Muscle layer of duodenum (tissue), 2 donors: ENCODE data around the gene RIT2.

Experiments
- H3K27ac ChIP-seq: one replicate; pipeline ENCODE4 v1.7.0; 2013; ENCODE audit warnings: mild to moderate bottlenecking, low read length
- H3K27me3 ChIP-seq: one replicate; pipeline ENCODE4 v1.7.0; 2013; ENCODE audit warnings: low read depth, mild to moderate bottlenecking, control low read depth, low read length
- H3K36me3 ChIP-seq, 2 donors: one replicate each; pipeline ENCODE4 v1.7.0; 2013; ENCODE audit warnings: low read length in 2 of 2, control low read depth in 1 of 2, mild to moderate bottlenecking in 1 of 2; ENCODE audit not compliant: insufficient read depth in 2 of 2, control insufficient read depth in 1 of 2
- H3K4me1 ChIP-seq, 2 donors: one replicate each; pipeline ENCODE4 v1.7.0; 2013; ENCODE audit warnings: low read length in 2 of 2, mild to moderate bottlenecking in 2 of 2, control low read depth in 1 of 2, moderate library complexity in 1 of 2; ENCODE audit not compliant: insufficient read depth in 2 of 2, control insufficient read depth in 1 of 2
- H3K4me3 ChIP-seq, 2 donors: one replicate each; pipeline ENCODE4 v1.7.0; 2013; ENCODE audit warnings: low read length in 2 of 2, low read depth in 1 of 2, mild to moderate bottlenecking in 1 of 2
- H3K9me3 ChIP-seq, 2 donors: one replicate each; pipeline ENCODE4 v1.7.0; 2013; ENCODE audit warnings: low read length in 2 of 2, control low read depth in 1 of 2, mild to moderate bottlenecking in 1 of 2; ENCODE audit not compliant: control insufficient read depth in 1 of 2
- donor health status: healthy.

The RIT2 gene

GRCh38 chr18:43115076-43115921 is at the start of gene RIT2:
TSS of gene RIT2 (minus strand) at chr18:43115685.
- H3K4me1 ChIP-seq, result no peaks in the 10 kb centered on the region
- H3K4me3 ChIP-seq, result no peak within 1 kb of the TSS
- no peaks in the 10 kb centered on the region for H3K27me3 ChIP-seq
- no peaks in the 10 kb centered on the region for H3K9me3 ChIP-seq
- H3K27ac ChIP-seq, result no peak within 1 kb of the TSS
- H3K36me3 ChIP-seq, result no peaks in the 10 kb centered on the region

- H3K36me3 ChIP-seq, result no peaks in the 10 kb centered on the region
- no peak overlapping the region for H3K27ac ChIP-seq
- no peak overlapping the region for H3K4me3 ChIP-seq
- H3K9me3 ChIP-seq, result peaks cover 0 to 2% of the 10 kb centered on the region in 2 donors
- H3K4me1 ChIP-seq, result no peaks in the 10 kb centered on the region
- H3K27me3 ChIP-seq, result no peaks in the 10 kb centered on the region
Measured at GRCh38 chr18:43161528-43161927, 46.0 kb upstream of the RIT2 start.

DNA sequence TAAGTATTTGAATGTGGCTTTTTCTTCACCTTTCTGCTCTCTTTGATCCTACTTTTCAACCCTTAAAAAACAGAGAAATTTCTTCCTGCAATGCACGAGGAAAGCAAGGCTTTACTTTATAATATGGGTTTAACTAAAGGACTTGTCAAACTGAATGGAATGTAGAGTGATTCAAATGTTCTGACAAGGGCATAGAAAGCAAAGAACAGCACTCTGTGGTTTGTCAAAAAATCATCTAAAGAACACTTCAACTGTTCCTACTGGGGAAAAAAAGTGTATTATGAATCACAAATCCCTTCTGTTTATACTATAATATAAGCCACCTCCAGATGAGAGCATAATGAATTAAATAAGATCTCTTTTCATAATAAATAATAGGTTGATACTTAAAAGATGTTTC is 45.0 kb upstream of the RIT2 start:
- no peak overlapping the region for H3K27ac ChIP-seq
- H3K4me1 ChIP-seq, result no peaks in the 10 kb centered on the region
- H3K36me3 ChIP-seq, result no peaks in the 10 kb centered on the region

GRCh38 chr18:43159926-43160325 is 44.4 kb upstream of the RIT2 start:
- H3K27ac ChIP-seq, result no peak overlapping the region
- no peaks in the 10 kb centered on the region for H3K36me3 ChIP-seq
- H3K4me3 ChIP-seq, result no peak overlapping the region
- H3K27me3 ChIP-seq, result no peaks in the 10 kb centered on the region
- H3K9me3 ChIP-seq, result peaks cover 0 to 2% of the 10 kb centered on the region in 2 donors
- no peaks in the 10 kb centered on the region for H3K4me1 ChIP-seq

More for the DNA sequence above, 45.0 kb upstream of the RIT2 start:
- H3K27me3 ChIP-seq, result no peaks in the 10 kb centered on the region
- peaks cover 0 to 2% of the 10 kb centered on the region in 2 donors for H3K9me3 ChIP-seq
- no peak overlapping the region for H3K4me3 ChIP-seq

DNA sequence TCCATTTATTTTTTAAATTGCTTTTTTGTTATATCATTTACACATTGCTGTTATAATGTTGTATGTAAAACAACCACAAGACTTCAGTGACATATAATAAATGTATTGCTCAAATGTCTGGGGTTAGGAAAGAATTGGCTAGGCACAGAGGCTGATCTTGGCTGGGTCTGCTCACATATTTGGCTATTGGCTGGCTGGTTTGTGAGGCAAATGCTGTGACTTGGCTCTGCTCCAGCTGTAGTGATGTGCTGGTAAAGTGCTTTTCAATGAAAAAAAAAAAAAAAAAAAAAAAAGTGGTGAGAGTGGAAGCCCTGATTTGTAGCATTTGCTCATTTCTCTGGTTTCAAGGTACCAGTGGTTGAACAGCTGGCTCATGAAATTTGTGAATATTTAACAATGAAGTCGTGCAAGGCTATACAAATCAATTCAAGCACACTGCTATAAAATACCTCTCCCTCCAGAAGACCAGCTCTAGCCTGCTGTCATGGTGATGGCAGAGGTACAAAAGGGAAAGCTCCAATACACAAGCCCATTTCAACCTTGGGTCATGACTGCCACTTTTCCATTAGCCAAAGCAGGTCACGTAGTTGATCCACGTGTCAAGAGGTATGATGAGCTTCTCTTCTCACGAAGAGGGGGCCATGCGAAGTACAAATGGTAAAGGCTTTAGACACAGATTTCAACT is 43.7 kb upstream of the RIT2 start:
- Histone ChIP-seq H3K36me3 (no peaks in the 10 kb centered on the region), H3K9me3 (peaks cover 0 to 2% of the 10 kb centered on the region in 2 donors), H3K27ac (no peak overlapping the region), H3K4me3 (no peak overlapping the region), H3K4me1 (no peaks in the 10 kb centered on the region), H3K27me3 (no peaks in the 10 kb centered on the region)

DNA sequence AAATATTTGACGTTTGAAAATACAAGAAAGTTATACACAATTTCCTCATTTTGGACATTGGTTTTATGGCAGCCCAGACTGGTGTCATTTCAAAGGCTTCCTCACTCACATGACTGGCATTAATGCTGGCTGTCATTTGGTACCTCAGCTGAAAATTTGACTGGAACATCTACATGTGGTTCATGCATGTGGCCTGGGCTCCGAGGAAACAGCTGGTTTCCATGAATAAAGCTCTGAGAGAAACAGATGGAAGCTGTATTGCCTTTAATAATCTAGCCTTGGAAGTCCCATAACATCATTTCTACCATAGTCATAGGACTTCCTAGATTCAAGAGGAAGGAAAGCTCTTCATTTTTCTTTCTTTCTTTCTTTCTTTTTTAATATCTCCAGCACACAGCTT is 42.9 kb upstream of the RIT2 start:
- H3K9me3 ChIP-seq, result no peaks in the 10 kb centered on the region
- no peaks in the 10 kb centered on the region for H3K27me3 ChIP-seq
- no peak overlapping the region for H3K27ac ChIP-seq
- H3K4me3 ChIP-seq, result no peak overlapping the region
- no peaks in the 10 kb centered on the region for H3K4me1 ChIP-seq
- no peaks in the 10 kb centered on the region for H3K36me3 ChIP-seq

DNA sequence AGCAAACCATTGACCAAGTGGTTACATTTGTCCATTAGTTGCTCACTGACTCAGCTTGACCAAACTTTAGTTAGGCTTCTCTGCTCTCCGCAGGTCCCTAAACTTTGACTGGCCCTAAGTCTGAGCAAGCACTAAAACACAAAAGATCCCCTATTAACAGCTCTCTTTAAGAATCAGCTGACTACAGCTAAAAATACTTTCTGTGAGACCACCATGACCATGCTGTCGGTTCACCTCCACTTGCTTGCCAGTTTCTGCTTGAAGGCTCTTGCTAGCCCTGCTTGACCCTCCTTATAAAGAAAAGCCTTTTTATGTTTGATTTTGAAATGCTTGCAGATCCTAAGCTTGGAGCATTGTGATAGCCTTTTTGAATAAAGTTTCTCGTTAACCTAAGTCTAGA is 40.4 kb upstream of the RIT2 start:
- H3K4me1 ChIP-seq, result no peaks in the 10 kb centered on the region
- H3K4me3 ChIP-seq, result no peak overlapping the region
- no peaks in the 10 kb centered on the region for H3K9me3 ChIP-seq
- H3K36me3 ChIP-seq, result no peaks in the 10 kb centered on the region
- no peaks in the 10 kb centered on the region for H3K27me3 ChIP-seq
- H3K27ac ChIP-seq, result no peak overlapping the region

DNA sequence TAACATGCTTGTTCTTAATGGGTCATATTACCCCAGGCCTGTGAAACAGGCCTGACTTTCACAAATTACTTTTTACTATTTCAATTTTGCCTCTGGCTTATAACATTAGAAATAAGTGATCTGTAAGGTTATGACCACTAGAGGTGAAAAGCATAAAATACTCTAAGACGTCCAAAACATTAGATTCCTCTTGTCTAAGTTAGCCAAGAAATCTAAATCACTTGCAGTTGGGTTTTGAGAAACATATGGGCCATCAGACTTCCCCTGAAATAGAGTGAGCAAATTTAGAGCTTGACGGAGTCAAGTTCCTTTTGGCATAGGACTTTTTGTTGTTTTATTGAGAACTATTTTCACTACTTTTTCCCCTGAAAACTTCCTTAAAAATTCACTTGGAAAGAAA is 32.7 kb upstream of the RIT2 start:
- Histone ChIP-seq H3K4me3 (no peak overlapping the region), H3K36me3 (no peaks in the 10 kb centered on the region), H3K27me3 (no peaks in the 10 kb centered on the region), H3K9me3 (no peaks in the 10 kb centered on the region), H3K27ac (no peak overlapping the region), H3K4me1 (no peaks in the 10 kb centered on the region)

- Histone ChIP-seq H3K9me3 (no peaks in the 10 kb centered on the region), H3K4me1 (no peaks in the 10 kb centered on the region), H3K27ac (no peak overlapping the region), H3K4me3 (no peak overlapping the region), H3K27me3 (no peaks in the 10 kb centered on the region), H3K36me3 (no peaks in the 10 kb centered on the region)
Measured at GRCh38 chr18:43141208-43141607, 25.7 kb upstream of the RIT2 start.

DNA sequence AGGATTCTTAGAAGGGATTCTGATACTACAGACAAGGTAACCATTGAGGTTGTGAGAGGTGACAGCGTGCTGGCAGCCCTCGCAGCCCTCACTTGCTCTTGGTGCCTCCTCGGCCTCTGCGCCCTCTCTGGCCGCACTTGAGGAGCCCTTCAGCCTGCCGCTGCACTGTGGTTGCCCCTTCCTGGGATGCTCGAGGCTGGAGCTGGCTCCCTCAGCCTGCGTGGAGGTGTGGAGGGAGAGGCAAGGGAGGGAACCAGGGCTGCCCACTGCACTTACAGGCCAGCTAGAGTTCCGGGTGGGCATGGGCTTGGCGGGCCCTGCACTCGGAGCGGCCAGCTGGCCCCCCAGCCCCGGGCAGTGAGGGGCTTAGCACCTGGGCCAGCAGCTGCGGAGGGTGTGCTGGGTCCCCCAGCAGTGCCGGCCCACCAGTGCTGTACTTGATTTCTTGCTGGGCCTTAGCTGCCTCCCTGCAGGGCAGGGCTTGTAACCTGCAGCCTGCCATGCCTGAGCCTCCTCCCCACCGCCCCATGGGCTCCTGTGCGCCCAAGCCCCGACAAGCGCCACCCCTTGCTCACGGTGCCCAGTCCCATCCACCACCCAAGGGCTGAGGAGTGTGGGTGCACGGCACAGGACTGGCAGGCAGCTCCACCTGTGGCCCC is 23.9 kb upstream of the RIT2 start:
- no peak overlapping the region for H3K27ac ChIP-seq
- no peaks in the 10 kb centered on the region for H3K36me3 ChIP-seq
- no peaks in the 10 kb centered on the region for H3K4me1 ChIP-seq
- H3K27me3 ChIP-seq, result no peaks in the 10 kb centered on the region
- no peak overlapping the region for H3K4me3 ChIP-seq
- no peaks in the 10 kb centered on the region for H3K9me3 ChIP-seq

GRCh38 chr18:43134876-43135275 is 19.4 kb upstream of the RIT2 start:
- no peaks in the 10 kb centered on the region for H3K4me1 ChIP-seq
- no peak overlapping the region for H3K4me3 ChIP-seq
- no peak overlapping the region for H3K27ac ChIP-seq
- no peaks in the 10 kb centered on the region for H3K27me3 ChIP-seq
- H3K9me3 ChIP-seq, result no peaks in the 10 kb centered on the region
- no peaks in the 10 kb centered on the region for H3K36me3 ChIP-seq
